Activated CD4-positive, alpha-beta T cell treated with anti-CD3 and anti-CD28 coated beads for 4 hours (primary cell): Measurements from ENCODE around the gene HOXB2.
"Not testable (repeated sequence)": the region's sequence is repeated elsewhere in the genome, so short reads cannot be mapped to it uniquely, and the experiment has no call there.

ENCODE experiments used
- DNase-seq, 2 donors: peaks; one replicate each; pipeline ENCODE4 v3.0.0-alpha.2; 2020

Gene HOXB2

GRCh38 chr17:48539177-48539576 lies 5.7 kb downstream of the HOXB2 start:
- DNase-seq, result no peak

DNA sequence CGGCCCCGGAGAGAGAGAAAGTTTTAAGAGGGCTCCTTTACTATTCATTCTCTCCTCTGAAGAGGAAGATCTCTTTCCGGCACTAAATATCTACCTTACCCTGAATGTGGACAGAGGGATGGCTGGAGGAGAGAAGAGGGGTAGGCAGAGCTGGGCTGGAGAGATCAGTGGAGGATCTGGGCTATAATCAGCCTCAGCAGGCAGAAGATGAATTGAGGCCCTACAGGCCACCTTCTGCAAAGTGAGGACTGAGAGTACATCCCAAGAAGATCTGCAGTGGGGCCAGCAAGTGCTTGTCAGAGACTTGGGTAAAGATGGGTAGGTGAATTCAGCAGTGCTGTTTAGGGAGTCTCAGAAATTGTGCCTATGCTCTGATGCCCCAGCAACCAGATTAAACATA lies 7.6 kb downstream of the HOXB2 start:
- DNase-seq, result no peak

DNA sequence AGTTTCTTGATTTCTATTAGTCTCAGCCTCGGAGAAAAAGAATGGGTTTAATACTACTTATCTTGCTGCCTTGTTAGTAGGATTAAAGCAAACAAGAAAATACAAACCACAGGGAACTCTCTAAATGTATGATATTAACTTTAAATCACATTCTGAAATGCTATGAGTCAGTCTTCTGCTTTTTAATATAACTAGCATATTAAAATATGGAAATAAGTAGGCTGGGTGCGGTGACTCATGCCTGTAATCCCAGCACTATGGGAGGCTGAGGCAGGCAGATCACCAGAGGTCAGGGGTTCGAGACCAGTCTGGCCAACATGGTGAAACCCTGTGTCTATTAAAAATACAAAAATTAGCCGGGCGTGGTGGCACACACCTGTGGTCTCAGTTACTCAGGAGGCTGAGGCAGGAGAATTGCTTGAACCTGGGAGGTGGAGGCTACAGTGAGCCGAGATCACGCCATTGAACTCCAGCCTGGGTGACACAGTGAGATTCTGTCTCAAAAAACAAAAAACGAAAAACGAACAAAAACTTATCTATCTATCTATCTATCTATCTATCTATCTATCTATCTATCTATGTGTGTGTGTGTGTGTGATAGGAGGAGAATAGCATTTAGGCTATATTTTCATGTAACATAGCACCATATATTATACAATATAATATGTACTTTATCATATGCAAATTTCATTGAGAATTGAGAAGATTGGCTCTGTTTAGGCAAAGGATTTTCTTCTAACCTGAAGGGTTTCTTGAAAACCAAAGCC lies 8.9 kb downstream of the HOXB2 start:
- not testable (repeated sequence) for DNase-seq

DNA sequence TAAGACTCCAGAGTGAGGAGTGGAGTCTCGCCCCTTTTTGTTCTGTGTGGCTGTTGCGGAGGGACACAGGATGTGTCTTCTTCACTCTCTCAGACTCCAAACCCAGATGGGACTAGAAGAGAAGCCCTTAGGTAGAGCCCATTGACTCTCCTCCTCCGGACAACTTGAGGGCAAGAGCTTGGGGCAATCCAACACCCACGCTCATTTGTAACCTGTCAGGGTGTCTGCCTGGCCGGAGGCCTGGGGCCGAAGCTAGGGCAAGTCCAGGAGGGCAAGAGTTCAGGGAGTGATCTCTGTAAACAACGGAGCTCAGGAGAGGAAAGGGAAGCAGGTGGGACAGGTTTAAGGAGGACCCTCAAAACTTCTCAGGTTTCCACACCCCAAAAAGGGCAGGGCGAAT lies 12.6 kb downstream of the HOXB2 start:
- DNase-seq, result no peak

GRCh38 chr17:48530887-48531272 lies 14.0 kb downstream of the HOXB2 start, which contains the start of gene HOXB1:
HOXB1 (minus strand) TSS chr17:48531011; CDS start chr17:48530904, 107 bp downstream.
- DNase-seq, result no peak

- no peak for DNase-seq
Measured at GRCh38 chr17:48530208-48530886, 14.6 kb downstream of the HOXB2 start.

- DNase-seq, result no peak
Measured at GRCh38 chr17:48529683-48530009, 15.3 kb downstream of the HOXB2 start.

DNA sequence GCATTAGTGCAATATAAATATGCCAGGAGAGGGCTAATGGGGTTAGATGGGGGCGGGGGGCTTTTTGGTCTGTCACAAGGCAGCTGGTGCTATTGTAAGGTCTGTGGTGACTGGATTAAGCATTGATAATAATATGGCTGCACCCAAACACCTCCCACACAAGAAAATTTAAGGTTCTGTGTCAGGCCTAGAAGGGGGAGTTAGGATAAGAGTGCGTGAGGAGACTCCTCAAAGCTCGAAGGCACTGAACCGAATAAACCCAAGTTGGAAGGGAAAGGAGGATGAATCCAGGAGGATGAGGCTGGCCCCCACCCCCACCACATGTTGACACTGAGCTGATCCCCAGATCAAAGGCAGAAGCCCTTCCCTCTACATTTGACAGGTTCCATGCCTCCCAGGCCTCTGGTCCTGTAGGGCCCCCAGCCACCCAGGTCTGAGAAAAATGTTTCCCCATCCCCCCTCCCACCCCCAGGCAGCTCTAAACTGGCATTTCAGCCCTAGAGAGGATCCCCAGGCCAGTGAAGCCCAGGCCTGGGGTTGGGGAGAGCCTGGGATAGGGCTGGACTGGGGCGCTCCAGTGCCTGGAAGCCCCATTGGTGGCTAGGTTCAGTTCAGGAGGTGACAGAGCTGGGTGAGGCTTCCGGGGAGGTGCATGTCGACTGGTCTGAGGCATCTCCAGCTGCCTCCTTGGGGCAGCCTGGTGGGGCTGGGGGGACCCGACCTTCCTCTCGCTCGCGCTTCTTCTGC lies 15.8 kb downstream of the HOXB2 start:
- DNase-seq, result no peak

DNA sequence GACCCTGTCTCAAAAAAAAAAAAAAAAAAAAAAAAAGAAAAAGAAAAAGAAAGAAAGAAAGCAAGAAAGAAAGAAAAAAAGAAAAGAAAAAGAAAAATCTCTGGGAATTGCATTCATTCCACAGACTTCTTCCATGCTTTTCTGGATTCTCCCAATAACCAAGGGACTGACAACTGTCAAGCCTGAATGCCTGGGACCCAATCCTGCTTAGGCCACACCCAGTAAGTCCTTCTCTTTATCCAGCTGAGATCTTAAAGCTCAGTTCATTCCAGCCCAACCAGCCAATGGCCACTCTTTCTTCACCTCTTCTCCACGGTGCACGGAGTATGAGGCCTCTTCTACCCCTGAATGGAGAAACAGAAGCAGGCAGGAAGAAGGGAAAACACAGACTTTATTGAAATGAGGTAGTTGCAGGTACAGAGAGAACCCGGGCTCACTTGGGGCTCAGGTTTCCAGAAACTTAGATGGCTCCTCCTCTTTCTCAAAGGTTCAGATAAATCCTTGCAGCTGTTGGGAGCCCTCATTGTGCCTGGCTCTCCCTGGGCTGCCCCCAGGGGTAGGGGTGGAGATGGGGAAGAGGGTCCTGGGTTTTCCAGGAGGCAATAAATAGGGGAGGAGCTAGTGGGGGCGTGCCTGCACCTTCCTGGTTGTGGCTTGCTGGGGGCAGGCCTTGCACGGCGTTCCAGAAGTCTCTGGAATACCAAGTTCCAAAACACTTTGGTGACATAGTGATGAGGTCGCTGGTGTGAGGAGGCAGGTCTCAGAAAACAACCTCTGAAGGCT lies 16.6 kb downstream of the HOXB2 start:
- DNase-seq, result no peak

GRCh38 chr17:48527547-48527932 lies 17.4 kb downstream of the HOXB2 start:
- no peak for DNase-seq

- DNase-seq, result no peak
Measured at GRCh38 chr17:48526608-48527546, 18.0 kb downstream of the HOXB2 start.

DNA sequence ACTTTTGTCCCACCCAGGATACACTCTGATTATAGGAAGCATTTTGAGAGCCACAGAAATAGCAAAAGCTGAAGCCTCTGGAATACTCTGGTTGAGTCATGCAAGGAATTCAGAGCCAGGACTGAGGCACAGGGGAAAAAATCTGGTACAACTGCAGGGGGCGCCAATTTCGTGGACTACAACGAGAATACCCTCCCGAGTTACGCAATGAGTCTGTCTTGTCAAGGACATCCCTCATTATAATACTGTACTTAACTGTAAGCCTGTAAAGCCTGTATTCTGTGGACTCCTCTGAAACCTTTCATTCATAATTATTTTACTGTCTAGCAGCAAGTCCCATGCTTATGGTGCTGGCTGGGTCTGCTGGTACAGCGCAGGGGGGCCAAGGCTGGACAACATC lies 21.9 kb downstream of the HOXB2 start:
- DNase-seq, result no peak

DNA sequence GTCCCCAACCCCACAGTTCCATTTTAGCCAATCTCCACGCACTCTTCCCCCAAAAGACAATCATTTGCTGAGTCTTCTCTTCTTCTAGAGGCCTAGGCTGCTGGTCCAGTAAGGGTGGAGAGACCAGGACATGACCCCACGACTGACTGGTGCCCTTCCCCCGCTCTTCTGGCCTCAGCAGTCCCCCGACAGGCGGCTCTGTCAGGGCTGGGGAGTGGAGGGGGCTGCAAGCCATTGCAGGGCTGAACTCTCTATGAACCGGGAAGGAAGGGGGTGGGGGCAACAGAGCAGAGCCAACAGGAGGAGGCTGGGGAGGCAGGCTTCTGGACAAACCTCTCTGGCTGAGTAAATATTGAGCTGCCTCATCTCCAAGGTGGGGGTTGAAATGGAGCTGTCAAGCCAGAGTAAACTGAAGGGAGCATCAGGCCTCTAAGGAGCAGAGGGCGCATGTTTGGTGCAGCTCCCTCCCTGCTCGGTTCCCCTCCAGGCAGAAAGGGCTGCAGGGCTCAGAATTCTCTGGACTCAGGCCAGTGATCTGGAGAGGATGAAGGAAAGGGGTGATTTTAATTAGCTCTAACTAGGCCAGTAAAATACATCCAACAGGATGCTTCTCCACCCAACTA lies 22.8 kb downstream of the HOXB2 start:
- DNase-seq, result no peak

DNA sequence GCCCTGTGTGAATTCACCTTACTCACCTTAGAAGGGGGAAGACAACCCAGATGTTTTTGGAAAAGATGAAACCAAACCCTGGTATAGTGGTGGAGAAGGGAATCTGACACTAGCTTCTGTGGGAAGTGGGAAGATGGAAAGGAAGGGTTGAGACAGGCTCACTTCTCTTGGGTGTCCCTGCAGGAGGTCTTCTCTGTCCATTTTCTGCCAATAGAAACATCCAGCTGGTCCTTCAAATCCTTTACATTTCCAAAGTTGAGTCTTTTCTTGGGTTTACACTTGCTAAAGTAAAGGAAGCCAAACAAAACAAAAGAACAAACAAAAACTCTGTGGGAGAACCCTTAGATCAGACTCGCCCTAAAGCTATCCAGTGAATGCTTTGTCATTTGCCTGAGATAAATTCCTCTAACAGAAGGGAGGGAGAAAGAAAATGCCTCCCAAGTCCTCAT lies 24.3 kb downstream of the HOXB2 start:
- DNase-seq, result no peak

- DNase-seq, result no peak
Measured at GRCh38 chr17:48519427-48519826, 25.5 kb downstream of the HOXB2 start.

- no peak for DNase-seq
Measured at GRCh38 chr17:48517478-48517877, 27.4 kb downstream of the HOXB2 start.

DNA sequence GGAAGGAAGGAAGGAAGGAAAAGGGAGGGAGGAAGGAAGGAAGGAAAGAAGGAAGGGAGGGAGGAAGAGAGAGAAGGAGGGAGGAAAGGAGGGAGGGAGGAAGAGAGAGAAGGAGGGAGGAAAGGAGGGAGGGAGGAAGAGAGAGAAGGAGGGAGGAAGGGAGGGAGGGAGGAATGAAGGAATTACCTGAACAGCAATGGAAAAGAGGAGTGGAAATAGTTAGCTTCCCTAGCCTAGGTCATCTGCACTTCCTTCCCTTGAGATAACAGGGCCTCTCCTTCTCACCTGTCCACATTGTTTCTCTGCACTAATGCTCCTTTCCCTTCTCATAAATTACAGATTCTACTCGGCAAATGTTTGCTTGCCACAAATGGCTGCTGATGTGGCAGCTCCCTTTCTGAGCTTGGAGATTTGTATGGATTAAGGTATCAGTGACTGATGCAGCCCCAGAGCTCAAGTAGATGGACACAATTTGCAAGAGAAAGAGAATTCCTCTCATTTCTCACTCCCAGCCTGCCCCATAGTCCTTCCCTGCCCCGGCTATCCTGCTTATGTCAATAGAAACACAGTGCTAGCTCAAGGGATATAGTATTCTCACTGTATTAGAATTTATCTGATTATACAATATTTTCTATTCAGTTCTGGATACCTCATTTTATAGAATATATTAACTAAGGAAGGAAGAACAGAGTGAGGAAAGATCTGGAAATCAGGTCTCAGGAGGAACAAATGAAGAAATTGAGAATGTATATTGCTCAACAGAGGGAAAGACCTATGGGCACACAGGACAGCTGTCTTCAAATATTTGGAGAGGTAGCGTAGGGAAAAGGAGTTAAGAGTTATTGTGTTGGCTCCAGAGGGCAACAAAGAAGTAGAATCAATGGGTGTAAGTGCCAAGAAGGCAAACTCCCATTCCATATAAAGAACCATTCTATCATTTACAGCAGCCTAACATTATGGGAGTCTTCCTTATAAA lies 28.7 kb downstream of the HOXB2 start:
- DNase-seq, result no peak

DNA sequence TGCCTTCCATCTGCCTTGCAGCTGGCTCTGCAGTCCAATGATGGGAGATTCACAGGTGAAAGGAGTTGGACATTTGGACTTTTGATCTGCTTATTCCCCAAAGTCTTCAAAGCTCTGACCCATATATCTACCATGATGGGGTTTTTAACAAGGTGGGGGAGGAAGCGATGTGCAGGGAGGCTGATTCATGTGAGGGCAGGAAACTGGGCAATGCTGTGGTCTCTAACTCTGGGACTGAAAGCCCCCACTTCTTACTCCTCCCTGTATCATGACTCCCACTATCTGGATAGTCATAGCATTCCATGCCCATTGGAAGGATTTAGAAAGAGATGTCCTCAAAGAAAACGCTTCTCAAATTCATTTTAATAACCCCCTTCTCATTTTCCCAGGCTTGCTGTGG lies 30.4 kb downstream of the HOXB2 start:
- DNase-seq, result no peak

DNA sequence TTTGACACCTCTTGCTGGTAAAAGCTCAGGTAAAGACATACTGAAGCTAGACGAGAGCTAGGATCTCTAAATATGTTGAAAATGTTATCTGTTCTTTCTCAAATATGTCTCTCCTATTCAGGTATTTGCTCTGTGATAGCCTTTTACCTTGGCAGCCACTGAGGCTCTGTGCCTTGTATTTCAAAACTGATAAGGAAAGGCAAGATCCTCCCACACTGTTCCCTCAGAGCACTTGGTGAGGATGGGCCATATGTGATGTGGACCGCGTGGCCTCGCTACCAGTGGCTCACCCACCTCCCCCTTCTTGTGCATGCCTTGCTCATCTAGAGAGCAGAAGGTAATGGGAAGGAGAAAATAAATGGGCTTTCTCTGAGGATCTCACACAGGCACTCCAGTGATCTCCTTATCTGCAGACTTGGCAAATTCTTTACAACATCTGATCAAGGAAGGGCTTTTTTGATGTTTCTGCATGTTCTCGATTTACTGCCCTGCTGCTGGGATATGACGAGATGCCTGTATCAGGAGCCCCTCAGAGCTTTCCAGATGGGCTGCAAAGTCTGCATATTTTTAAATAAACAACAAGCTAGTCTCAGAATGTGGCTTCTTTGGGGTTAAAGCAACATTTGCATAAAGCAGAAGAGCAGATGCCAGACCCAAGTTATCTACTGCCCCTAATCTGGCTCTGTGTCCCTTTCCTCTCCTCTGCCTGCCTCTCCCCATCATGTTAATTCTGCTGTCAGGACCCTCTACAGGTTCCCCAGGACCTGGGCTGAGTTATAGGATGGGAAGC lies 31.0 kb downstream of the HOXB2 start:
- DNase-seq, result no peak
